ENCODE results near the gene SCN7A.

- TF ChIP-seq POLR2A (IDR thresholded peaks at IDR 0.05) (no peak), CTCF (IDR thresholded peaks at IDR 0.05) (no peak), POLR2AphosphoS5 (IDR thresholded peaks at IDR 0.05) (no peak)
These were observed 87.7 kb downstream of the SCN7A start for GRCh38 chr2:166406374-166406773.
